Activated CD8-positive, alpha-beta memory T cell treated with anti-CD3 and anti-CD28 coated beads, Interleukin-2, amount 50 U/mL, for 1 hour (primary cell): Measurements from ENCODE around the gene TBC1D30.
"Not testable (repeated sequence)": the region's sequence is repeated elsewhere in the genome, so short reads cannot be mapped to it uniquely, and the experiment has no call there.

ENCODE experiments used
- DNase-seq: peaks from one replicate; pipeline ENCODE4 v3.0.0-alpha.2; 2020; ENCODE audit errors: extremely low read depth

Gene TBC1D30

DNA sequence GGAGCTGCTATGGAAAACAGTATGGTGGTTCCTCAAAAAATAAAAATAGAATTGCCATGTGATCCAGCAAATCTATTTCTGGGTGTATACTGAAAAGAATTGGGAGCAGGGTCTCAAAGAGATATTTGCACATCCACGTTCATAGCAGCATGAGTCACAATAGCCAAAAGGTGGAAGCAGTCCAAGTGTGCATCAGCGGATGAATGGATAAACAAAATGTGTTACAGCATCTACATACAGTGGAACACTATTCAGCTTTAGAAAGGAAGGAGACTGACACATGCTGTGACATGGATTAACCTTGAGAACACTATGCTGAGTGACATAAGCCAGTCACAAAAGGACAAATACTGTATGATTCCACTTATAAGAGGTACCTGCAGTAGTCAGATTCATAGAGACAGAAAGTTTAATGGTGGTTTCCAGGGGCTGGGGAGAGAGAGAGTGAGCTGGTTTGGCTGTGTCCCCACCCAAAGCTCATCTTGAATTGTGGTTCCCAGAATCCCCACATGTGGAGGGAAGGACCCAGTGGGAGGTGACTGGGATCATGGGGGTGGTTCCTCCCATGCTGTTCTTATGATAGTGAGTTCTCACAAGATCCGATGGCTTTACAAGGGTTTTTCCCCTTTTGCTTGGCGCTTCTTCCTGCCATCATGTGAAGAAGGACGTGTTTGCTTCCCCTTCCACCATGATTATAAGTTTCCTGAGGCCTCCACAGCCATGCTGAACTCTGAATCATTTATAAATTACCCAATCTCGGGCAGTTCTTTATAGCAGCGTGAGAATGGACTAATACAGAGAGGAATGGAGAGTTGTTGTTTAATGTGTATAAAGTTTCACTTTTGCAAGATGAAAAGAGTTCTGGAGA lies 17.6 kb upstream of the TBC1D30 start:
- DNase-seq = no peak

DNA sequence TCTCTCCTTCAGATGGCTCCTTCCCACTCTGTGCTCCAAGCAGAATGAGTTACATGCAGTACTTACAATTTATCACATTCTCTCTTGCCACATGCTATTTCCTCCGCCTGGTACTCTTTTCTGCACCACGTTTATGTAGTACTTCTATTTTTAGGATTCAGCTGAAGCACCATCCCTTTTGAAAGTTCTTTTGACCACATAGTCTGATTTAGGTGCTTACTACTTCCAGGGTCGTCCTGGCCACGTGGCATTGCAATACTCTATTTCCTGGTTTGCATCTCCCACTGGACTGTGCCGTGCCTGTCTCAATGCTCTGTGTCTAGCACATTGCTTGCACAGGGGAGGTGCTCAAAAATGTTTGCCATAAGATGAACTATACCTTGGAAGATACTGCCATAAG lies 16.3 kb upstream of the TBC1D30 start:
- DNase-seq = no peak

DNA sequence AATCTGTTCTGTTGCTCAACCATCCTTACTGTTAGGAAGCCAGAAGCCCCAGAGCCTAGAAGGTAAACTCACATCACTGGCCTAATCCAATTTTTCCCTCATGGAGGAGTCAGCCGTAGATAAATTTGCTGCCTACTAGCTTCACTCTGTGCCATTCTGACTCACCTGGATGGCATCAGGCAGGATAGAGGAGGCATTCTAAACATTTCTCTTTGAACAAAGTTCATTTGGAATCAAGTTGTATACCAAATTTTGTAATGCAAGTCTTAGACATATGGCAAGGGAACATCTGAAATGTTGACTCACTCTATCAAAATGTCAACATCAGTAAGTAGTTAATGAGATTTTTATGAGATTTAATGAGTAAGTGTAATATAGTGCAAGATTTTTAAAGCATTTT lies 13.6 kb upstream of the TBC1D30 start:
- no peak for DNase-seq

DNA sequence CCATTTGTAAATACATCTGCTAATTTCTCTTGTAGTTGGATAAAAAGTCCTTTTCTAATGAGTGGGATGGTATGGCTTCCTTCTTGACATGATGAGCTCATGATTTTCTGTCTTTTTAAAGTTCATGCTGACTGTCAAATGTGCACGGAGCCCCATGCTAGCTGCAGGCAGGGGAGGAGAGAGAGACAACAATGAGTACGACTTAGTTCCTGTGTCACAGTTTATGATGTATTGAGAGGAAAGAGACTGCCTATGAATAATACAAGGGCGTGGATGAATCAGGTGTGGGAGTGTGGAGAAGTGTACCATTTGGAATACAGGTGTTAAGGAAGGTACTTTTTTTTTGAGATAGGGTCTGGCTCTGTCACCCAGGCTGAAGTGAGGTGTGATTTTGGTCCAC lies 10.7 kb upstream of the TBC1D30 start:
- no peak for DNase-seq

DNA sequence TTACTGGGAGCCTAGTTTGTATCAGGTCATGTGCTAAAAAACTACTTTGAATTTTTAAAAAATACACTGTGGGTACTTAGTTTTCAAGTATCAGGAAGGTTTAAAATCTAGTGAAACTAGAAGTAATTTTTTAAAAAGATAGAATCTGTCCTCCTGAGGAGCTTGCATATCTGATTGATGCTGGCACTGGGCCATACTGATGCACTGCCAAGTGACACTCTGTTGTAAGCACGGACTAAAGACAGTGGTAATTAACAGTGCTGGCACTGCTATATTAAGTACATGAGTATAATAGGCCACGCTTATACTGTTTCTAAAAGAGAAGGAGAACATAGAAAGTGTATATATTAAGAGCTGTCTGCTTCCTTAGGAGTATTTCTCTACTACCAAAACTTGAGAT lies 10.0 kb upstream of the TBC1D30 start:
- DNase-seq = no peak

DNA sequence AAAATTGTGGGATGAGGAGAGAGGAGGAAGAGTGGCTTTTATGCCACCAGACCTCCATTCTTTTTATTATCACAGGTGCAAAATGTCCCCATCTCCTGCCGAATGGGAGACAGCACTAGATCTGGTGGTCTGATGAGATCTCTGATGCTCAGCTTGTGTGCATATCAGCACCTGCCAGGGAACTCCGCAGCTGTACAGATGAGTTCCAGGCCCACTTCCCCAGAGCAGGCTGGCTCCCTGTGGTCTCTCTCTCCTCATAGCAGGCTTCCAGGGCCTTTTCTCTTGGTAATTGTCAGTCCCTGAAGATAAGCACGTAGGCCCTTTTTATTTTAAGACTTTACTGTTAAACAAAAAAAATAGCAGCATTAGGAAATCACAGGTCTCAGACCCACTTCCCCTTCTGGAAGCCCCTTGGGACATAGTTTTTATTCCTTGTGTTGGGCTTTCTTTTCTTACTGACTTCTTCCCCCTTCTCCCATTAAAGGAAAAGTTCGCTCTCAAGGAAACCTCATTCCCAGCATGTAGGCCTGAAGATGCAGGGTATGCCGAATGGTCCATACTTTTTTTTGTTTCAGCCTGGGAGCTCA lies 4.5 kb upstream of the TBC1D30 start:
- DNase-seq = no peak

DNA sequence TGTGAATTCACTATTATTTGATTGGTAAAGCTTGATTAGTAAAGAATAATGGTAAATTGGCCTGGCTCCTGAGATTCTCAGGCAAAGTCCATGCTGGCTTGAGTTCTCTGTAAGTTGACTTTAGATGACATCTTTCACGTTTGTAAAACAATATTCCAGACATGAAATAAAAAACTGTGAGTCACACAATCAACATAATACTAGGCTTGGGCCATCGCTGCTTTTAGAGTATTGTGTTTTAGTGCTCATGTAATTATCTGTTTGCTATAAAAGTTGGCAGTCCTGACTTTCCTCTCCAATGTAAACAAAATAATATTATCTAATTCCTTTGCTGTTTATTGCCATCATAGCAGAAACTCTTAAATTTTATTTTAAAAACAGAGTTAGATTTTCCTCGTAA lies 3.9 kb upstream of the TBC1D30 start:
- no peak for DNase-seq

DNA sequence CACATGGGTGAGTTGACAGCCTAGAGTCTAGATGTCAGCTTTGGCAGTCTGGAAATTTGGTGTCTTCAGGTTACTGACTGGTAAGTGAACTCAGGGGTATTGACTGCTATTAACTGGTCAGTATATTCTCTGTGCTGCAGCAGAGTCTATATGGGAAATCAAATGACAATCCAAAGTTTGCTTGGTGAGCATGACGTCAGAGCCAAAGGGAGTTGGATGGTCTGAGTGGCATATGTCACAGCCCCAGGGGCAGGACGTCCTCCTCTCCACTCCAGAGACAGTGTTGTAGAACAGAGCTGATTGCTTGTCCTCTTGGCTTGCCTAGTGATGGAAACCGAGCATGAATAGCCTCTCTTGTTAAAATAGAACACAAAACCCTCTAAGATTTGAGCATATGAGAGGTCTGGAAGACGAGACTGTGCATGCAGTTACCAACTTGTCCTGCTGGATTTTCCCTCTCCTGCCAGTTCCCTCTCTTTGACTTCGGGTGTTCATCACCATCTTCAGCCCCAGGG lies 3.3 kb upstream of the TBC1D30 start:
- no peak for DNase-seq

DNA sequence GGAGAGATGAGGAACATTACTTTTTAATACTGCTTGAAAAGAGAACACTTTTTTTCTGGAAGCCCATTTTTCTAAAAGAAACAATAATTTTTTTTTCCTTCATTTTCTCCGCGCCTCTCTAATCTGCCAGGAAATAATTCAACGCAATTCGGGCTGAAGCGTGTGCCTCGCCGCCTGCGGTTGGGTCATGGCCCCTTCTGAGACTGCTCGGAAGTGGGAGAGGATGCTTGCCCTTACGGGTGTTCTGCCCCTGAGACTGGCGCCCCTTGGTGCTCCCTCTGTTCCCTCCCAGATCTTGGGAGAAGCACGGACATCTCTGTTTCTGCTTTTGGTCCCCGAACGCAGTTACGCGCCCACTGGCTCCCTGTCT lies 332 bp upstream of the TBC1D30 start:
- DNase-seq = no peak

DNA sequence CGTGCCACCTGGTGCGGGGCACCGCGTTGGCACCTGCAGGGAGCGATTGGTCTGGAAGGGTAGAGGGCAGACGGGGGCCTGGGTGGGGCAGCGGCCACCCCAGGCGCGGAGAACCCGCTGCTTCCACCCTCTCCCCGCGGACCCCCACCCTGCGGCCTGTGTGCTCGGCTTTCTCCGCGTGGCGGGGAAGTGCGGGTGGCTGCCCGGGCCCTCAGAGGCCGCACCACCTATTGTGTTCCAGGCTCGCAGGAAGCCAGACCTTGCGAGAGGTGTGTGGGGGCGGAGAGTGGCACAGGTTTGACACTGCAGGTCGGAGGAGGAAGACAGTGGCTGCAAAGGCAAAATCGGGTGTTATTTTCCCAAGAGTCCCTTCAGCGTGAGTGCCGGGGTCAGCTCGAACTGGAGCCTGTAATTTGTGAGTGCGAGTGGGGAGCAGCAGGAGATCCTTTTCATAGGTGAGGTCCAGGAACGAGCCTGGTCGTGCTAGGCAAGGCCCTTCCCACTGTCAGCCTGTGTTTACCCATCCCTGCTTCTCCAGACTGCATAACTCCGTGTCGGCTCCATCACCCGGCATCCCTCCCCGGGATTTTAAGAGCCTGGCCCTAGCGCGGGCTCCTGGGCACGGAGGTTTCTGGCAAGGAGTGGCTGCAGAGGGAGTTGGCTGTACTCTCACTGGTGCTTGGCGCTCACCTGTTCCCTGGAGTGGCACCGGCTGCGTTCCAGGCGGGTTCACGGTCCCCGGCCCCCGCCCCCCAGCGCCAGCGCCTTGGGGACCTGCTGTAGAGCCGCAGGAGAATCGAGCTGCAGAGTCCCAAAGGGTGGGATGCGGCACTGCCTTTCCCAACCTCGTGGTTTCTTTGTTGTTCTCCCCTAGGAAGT lies 935 bp downstream of the TBC1D30 start:
- no peak for DNase-seq

DNA sequence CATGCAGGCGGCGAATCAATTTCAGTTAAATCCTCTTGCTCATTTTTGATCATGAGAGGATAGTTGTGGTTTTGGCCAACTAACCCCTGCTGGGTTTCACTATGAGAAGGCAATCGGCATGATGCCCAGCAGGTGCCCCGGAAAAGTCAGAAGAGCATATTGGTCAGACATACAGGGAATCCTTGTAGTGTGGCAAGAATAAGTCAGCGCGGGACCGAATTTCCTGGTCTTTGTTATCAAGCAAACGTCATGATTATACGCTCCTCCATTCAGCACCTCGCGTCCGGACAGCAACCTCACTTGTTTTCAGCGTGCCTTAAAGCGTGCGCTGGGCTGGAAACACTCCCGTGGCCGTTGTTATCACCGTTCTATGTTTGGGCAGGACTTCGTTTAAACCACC lies 1.8 kb downstream of the TBC1D30 start:
- no peak for DNase-seq

DNA sequence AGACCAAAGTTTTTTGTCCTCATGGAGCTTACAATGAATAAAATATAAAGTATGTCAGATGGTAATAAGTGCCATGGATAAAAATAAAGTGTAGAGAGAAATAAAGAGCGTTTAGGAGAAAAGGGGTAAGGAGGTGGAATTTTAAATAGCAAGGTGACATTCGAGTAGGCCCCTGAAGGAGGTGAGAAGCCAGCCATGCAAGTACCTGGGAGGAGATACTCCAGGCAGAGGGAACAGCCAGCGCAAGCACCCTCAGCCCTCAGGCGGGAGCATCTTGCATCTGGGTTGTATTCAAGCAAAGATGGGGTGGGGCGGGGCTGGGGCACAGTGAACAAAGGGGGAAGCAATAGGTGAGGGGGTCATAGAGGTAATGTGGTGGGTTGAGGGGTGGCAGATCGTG lies 4.3 kb downstream of the TBC1D30 start:
- no peak for DNase-seq

DNA sequence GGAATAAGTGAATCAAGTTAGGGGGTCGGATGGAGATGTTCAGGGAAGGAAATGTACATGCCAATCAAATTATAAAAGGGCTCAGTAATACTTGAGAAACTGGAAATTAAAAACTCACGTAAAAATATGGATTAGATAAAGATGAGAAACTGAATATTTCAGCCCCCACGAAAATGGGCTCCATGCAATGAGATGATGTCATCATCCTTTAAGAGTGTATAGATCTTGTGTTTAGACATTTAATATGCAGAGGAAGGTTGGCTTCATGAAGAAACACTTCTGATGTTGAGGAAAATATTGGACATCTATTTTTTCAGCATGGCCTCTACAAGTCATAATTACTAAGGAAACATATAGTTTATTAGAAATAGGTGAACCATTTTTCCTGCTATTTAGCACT lies 9.5 kb downstream of the TBC1D30 start:
- no peak for DNase-seq

DNA sequence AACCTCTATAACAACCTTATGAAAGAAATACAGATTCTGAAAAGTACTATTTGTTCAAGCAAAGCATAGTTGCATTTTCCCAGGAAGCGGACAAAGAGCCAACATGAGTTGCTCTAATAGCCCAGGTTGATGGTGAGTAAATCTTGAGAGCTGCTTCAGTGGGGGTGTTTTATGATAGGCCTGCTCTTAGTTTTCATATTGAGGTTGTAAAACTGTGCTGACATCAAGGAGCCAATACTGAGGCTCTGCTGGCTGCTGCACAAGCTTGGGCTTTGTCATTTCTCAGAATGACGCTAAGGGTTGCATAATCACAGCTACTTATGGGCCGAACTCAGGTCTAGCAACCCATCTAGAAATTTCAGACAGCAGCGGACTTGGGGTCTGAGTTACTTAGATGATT lies 11.5 kb downstream of the TBC1D30 start:
- no peak for DNase-seq

DNA sequence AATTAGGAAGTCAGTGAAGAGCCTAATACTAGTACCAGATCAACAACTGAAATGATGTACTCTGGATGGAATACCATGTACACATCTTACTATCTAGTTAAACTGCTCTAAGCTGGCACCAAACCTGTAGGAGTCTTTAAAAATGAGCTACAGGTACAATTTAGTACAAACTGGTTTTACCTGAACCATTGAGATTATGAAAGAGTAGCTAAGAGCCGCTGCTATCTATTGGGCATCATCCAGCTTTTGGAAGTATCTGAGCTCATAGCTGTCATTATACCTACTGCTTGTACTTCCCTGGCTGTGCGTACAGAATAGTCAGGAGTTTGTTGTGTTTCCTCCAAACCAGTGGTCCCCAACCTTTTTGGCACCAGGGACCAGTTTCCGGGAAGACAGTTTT lies 12.4 kb downstream of the TBC1D30 start:
- DNase-seq = no peak

DNA sequence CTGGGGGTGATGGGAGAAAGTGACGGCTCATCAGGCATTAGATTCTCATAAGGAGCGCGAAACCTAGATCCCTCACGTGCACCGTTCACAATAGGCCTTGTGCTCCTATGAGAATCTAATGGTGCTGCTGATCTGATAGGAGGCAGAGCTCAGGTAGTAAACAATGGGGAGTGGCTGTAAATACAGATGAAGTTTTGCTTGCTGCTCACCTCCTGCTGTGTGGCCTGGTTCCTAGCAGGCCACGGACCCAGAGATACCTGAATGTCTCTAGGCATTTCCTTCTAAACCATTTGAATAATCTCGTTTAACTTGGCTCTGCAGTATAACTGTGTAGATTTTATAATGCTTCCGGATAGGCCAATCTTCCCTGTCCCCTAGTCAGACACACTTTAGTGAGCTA lies 13.0 kb downstream of the TBC1D30 start:
- no peak for DNase-seq

DNA sequence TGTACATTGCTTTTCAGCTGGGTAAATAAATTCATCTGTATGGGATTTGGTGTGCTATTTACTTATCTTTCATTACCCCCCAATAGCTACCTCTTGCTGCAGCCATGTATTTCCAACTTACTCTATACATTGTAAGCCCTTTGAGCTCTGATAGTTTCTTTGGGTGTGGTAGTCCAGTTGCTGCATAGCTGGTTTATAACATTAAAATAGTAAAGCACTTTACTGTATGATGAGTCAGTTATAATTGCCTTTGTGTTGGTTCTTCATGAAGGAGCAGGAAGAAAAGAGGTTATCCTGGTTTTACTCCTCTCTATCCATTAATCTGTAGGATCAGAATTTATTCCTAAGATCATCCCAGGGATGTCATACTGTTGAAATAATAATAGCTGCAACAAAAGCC lies 15.7 kb downstream of the TBC1D30 start:
- no peak for DNase-seq

DNA sequence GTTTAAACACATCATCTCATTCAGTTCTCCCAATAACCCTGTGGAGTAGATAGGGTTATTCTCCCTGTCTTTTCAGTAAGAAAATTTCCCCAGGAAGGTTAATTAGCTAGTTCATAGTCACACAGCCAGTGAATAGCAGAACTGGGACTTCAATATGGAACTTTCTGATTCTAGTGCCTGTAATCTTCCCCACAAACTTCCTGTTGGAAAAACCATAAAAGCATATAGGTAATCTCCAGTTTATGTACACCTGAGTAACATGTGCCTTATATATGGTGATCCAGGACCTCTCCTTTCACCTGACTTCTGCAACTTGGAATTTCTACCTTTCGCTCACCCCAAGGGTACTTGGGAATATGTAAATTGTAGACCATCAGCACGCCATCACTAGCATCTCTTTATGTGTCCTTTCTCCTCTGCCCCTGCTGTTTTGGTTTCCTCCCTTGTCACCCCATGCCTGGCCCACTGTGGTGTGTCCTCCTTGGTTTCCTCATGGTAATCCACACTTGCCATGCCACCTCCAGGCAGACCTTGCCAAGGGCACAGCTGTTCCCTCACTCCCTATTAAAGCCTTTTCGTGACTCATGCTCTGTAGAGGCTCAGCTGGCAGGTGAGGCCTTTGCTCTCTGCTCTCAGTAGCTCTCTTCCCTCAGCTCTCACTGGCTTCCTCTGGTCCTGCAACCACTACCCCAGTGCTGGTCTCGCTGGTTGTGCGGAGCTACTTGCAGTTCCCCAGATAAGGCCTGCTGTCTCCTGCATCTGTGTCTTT lies 16.7 kb downstream of the TBC1D30 start:
- no peak for DNase-seq

DNA sequence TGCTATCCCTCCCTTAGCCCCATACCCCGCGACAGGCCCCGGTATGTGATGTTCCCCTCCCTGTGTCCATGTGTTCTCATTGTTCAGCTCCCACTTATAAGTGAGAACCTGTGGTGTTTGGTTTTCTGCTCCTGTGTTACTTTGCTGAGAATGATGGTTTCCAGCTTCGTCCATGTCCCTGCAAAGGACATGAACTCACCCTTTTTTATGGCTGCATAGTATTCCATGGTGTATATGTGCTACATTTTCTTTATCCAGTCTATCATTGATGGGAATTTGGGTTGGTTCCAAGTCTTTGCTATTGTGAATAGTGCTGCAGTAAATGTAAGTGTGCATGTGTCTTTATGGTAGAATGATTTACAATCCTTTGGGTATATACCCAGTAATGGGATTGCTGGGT lies 24.0 kb downstream of the TBC1D30 start:
- DNase-seq = not testable (repeated sequence)

DNA sequence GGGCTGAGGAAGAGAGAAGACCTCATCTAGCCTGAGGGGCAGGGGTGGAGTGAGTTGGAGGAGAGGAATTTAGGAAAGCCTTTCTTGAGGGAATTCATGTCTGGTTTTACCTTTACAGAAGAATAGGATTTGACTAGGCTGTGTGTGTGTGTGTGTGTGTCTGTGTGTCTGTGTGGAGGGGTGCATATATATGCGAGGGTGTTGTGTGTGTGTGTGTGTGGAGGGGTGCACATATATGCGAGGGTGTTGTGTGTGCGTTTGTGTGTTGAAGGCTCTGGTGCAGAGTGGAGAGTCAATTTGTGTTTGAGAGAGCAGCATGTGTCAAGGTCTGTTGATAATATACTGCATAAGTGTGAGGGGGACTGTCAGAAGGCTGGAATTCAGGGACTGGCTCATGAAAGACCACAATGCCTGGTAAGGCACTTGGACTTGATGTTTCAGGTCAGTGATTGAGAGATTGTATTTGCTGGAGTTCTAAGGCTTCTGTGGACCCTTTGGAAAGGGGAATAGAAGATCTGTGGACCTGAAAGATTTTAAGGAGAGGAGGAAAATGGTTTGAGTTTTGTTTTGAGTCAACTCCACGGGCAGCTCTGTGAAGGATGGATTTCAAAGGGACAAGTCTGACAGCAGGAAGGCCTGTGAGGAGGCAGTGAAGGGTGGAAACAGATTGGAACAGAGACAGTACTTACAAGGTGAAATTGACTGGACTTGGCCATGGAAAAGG lies 34.6 kb downstream of the TBC1D30 start:
- DNase-seq = no peak

DNA sequence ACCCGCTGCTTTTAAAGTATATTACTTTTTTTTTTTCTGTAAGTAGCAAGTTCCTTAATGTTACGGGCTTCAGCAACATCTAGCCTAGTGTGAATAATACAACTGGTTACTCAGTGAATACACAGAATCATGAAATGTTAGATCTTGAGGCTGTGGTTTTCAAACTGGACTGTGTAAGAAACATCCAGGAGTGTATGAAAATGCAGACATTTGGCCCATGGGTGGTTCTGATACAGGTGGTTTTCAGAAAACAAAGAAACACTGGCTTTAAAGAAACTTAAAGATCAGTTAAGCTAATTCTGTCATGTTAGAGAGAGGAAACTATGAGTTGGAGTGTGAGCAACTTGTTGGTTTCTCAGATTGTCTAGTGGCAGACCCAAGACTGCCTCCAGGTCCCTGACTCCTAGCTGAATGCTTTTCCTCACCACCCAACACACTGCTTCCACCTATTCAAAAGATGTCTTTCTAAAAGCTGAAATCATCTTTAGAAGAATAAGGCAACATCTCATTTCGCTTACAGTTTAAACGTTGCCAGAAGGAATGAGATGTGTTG lies 36.1 kb downstream of the TBC1D30 start:
- DNase-seq = no peak
